NCI-H2227 (cell line): ENCODE results near the gene ATP9B.
"Not testable (repeated sequence)": the region's sequence is repeated elsewhere in the genome, so short reads cannot be mapped to it uniquely, and the experiment has no call there.

Source experiments
- DNase-seq: peaks from one replicate; lab custom pipeline; 2025; ENCODE audit not compliant: unreplicated experiment; lab: John Stamatoyannopoulos, UW

Gene ATP9B

DNA sequence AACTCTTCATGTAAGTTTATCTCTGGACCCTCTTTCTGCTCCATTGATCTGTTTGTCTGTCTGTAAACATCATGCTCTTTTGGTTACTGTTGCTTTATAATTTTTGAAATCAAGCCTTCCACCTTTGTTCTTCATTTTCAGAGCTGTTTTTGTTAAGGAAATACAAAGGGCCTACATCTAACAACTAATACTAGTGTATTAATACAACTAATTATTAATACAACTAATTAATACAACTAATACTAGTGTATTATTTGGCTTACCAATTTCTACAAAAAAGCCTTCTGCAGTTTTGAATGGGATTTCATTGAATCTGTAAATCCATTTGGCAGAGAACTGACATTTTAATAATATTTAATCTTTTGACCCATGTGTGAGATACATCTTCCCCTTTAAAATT lies 66.7 kb downstream of the ATP9B start:
- no peak for DNase-seq

- DNase-seq: no peak
Measured at GRCh38 chr18:79136742-79137141, 67.5 kb downstream of the ATP9B start.

DNA sequence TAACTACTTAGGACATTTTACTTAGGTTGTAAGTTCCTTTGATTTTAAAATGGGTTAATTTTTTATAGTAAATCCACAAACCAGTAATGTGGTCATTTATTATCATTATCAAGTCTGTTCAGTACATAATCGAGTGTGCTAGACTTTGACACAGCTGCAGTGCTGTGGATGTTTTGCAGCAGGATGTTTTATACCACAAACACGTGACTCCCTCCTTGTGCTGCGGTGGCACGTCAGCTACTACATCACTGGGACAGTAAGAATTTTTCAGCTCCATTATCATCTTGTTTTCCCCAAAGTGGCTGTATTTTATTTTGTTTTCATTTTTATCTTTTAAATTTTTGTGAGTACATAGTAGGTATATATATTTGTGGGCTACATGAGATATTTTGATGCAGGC lies 70.0 kb downstream of the ATP9B start:
- DNase-seq: no peak

GRCh38 chr18:79147014-79147413 lies 77.8 kb downstream of the ATP9B start:
- DNase-seq: no peak

GRCh38 chr18:79151191-79151590 lies 82.0 kb downstream of the ATP9B start:
- no peak for DNase-seq

DNA sequence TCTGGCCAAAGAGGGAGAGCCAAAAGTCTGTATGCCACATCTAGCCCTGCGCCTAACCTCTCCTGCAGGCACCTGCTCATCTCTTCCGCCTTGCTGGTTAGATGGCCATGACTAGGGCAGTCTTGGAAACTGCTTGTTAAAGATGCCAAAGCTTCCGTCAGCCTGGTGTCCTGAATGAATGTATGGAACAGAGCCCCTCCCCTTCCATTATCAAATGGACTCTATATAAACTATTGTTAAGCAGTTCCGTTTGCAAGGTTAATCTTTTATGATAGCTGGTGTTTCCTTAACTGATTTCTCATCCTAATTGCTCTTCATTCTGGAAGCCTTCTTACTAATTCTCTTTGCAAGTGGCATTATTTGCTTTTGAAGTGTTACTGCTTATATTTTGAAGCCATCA lies 87.1 kb downstream of the ATP9B start:
- no peak for DNase-seq

- no peak for DNase-seq
Measured at GRCh38 chr18:79164706-79165105, 95.5 kb downstream of the ATP9B start.

DNA sequence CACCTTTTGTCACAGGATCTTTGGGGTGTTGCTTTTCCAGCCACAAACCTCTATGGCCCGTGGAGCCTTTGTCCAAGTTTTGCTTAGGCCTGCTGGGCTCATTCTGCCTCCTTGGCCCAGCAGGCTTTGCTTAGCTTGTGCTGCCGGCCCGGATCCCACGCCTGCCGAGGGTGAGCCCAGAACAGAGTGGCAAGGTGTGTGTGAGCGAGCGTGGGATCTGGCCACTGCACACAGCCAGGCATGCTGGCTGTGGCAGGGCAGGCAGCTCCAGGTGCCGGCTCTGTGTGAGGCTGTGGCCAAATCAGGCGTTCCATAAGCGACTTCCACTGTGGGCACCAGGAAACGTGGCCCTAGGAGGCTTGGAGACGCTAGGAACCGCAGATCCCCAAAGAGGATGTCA lies 97.5 kb downstream of the ATP9B start:
- DNase-seq: no peak

DNA sequence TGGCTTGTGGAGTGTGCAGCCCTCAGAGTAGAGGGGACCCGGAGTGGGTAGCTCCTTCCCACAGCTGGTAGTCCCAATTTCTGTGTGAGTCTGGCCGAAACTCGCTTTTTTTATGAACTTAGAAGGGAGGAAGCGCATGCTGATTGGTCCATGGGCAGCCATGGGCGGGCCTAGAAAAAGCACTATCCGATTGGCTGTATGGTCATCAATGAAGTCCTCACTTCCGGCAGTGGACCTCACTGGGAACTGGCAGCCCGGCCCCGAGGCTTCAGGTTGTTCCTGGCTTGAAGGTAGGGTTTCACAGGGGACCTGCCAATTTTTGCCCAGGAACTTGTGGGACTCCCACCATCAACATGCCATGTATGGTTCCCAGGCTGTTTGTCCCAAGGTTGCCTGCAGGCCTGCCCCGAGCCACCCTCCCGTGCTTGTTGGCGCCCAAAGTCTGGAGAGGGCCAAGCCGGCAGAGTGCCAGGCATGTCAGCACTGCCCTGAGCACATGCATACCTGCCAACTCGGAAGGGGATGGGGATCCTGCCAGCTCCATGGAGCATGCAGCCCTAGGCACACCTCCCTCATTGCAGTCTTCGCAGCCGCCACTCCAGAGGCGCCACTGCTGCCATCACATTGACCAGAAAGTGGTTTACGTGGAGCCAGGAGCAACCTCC lies 98.5 kb downstream of the ATP9B start:
- no peak for DNase-seq

GRCh38 chr18:79169958-79170555 lies 100.9 kb downstream of the ATP9B start:
- no peak for DNase-seq

DNA sequence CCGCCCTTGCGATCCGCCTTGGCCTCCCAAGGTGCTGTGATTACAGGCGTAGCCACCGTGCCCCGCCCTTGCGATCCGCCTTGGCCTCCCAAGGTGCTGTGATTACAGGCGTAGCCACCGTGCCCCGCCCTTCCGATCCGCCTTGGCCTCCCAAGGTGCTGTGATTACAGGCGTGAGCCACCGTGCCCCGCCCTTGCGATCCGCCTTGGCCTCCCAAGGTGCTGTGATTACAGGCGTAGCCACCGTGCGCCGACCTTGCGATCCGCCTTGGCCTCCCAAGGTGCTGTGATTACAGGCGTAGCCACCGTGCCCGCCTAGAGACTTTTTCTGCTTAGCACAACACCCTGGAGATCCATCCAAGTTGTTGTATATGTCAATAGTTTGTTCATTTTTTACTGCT lies 103.1 kb downstream of the ATP9B start:
- not testable (repeated sequence) for DNase-seq

- DNase-seq: no peak
Measured at GRCh38 chr18:79173742-79174141, 104.5 kb downstream of the ATP9B start.

DNA sequence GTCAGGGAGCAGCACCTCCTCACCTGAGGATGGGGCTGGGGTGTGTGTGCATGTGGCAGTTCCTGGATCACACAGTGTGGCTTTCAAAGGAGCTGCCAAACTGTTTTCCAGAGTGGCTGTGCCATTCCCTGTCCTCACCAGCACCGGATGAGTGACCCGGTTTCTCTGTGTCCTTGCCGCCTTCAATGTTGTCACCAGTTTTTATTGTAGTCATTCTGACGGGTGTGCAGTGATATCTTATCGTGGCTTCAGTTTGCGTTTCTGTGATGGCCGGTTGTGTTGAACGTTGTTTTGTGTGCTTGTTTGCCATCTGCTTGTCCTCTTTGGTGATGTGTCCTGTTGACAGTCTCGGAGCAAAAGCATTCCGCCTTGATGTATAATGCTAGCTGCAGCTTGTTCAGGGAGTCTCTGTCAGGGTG lies 108.9 kb downstream of the ATP9B start:
- no peak for DNase-seq

DNA sequence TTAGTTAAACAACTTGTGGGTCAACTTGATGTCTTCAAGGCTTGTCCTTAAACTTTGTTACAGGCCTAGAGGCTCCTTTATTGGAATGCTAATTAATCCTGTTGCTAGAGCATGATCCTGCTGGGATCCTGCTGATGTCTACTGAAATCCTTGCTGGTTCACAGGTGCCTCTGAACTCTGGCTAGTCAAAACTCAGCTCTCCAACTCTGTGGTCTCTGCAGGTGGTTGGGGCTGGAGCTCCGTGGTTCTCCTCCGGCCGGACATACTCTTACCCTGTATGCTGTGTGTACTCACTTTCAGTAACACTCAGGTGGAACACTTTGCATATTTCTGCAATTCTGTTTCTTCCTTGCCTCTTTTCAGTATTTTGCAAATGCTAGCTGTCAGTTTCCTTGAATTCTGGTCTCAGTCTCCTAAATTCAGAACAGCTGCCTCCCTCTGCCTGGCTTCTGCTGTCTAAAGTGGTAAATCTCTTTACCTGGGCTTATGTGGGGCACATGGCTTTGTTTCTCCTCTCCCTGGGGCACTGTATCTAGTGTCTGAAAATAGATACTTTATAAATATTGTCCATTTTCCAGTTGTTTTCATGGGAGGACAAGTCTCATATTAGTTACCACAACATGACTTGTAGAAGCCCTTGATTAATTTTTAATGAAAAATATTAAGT lies 113.0 kb downstream of the ATP9B start:
- DNase-seq: no peak

DNA sequence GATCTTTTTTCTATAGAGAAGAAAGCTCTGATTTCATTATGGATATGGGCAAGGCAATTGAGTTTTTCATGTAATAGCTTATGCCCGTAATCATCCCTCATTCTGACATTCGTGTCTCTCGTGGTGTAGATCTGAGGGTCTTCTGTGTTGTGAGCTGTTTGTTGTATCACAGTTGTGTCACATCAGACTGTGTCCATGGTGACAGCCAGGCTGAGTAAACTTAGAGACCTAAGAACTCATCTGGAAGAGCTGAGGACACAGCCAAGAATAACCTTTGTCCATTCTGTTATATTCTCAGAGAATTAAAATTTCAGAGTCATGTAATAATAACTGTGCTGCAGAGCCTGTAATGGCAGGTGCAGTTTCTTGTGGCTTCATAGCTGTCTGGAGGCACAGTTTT lies 116.5 kb downstream of the ATP9B start:
- no peak for DNase-seq

GRCh38 chr18:79186649-79187048 lies 117.5 kb downstream of the ATP9B start:
- no peak for DNase-seq

GRCh38 chr18:79187532-79188277 lies 118.5 kb downstream of the ATP9B start:
- no peak for DNase-seq

GRCh38 chr18:79191418-79191817 lies 122.2 kb downstream of the ATP9B start:
- no peak for DNase-seq

DNA sequence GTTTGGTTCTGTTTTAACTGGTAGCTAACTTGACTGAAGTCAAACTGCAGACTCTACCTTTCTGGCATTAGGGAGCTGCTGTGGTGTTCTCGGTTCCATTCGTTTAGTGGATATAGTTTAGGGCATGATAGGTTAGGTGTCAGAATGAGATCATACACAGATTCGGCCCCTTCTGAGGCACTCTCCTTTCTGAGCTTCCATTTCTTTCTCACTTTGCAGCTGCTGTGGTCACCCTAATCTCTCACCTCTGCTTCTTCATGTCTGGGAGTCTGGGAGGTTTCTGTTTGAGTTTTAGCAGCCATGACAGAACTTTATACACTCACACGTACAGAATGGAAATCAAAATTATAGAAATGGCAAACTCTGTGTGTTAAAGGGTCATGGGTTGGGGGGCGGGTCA lies 122.8 kb downstream of the ATP9B start:
- no peak for DNase-seq

DNA sequence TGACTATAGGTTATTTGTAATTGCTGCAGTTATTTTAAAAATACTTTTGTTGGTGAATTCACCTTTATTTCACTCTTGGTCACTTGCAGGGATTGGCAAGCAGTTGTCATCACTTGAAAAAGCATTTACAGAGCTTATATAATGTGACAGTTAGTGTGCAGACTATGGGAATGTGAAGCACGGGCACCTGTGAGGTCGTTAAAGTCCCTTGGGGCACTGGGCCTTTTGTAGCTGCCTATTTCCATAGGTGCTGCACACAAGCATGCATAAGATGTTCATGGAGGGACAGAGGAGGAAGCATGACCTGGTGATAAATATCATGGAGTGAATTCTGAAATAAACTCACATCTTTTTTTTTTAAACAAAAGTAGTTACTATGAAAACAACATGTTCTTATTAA lies 124.6 kb downstream of the ATP9B start:
- no peak for DNase-seq

- no peak for DNase-seq
Measured at GRCh38 chr18:79195716-79196683, 126.8 kb downstream of the ATP9B start.
